ENCODE measurements around the gene FANCC.
A peak's percentile ranks its signal among the peaks of the same experiment; 100 is the strongest.

The FANCC gene

GRCh38 chr9:95078939-95079338 is 238.6 kb downstream of the FANCC start:
- peaks cover 62% of the 10 kb centered on the region for H3K36me3 ChIP-seq (ENCODE audit: control insufficient read depth, insufficient read depth, low read length, severe bottlenecking)

DNA sequence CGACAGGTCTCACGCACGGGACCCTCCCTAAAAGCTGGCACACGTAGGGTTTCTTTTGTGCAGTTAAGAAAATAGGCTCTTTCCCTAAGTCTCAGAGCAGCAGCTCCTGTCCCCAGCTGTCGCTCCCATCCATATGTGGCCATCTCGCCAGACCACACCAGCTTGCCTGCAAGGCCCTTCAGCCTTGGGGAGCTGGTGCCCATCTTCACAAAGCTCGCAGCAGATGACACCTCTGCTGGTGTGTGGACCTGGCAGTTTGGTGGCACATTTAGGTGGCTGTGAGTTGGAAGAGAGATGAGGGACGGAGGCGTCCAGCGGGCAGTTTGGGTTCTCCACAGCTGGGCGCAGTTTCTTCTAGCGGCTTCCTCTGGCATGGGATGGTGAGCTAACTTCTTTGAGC is 239.0 kb downstream of the FANCC start:
- H3K36me3 ChIP-seq (ENCODE audit: control insufficient read depth, insufficient read depth, low read length, severe bottlenecking): peaks cover 60% of the 10 kb centered on the region
- no peaks in the 10 kb centered on the region for H3K4me1 ChIP-seq (ENCODE audit: control insufficient read depth, insufficient read depth, low read length)
- H3K27me3 ChIP-seq (replicated peaks; ENCODE audit: control insufficient read depth, insufficient read depth, low read length): no peaks in the 10 kb centered on the region

More at GRCh38 chr9:95078939-95079338, 238.6 kb downstream of the FANCC start:
- Histone ChIP-seq H3K4me3 (ENCODE audit: low read length) (no peak overlapping the region), H3K9me3 (ENCODE audit: control insufficient read depth, low read length) (no peaks in the 10 kb centered on the region), H3K27me3 (replicated peaks; ENCODE audit: control insufficient read depth, insufficient read depth, low read length) (no peaks in the 10 kb centered on the region), H3K4me1 (ENCODE audit: control insufficient read depth, insufficient read depth, low read length) (no peaks in the 10 kb centered on the region), H3K9ac (ENCODE audit: low read length) (no peak overlapping the region)
- peak; percentile 53 for DNase-seq (ENCODE audit: low read depth)

GRCh38 chr9:95077766-95078370 is 239.6 kb downstream of the FANCC start:
- H3K4me3 ChIP-seq (ENCODE audit: low read length): no peak overlapping the region
- no peaks in the 10 kb centered on the region for H3K9me3 ChIP-seq (ENCODE audit: control insufficient read depth, low read length)
- no peak for DNase-seq (ENCODE audit: low read depth)
- no peaks in the 10 kb centered on the region for H3K4me1 ChIP-seq (ENCODE audit: control insufficient read depth, insufficient read depth, low read length)
- H3K9ac ChIP-seq (ENCODE audit: low read length): no peak overlapping the region
- H3K27me3 ChIP-seq (replicated peaks; ENCODE audit: control insufficient read depth, insufficient read depth, low read length): no peaks in the 10 kb centered on the region
- H3K36me3 ChIP-seq (ENCODE audit: control insufficient read depth, insufficient read depth, low read length, severe bottlenecking): peaks cover 54% of the 10 kb centered on the region

More for the DNA sequence above, 239.0 kb downstream of the FANCC start:
- Histone ChIP-seq H3K9ac (ENCODE audit: low read length) (no peak overlapping the region), H3K4me3 (ENCODE audit: low read length) (no peak overlapping the region), H3K9me3 (ENCODE audit: control insufficient read depth, low read length) (no peaks in the 10 kb centered on the region)
- DNase-seq (ENCODE audit: low read depth): no peak

DNA sequence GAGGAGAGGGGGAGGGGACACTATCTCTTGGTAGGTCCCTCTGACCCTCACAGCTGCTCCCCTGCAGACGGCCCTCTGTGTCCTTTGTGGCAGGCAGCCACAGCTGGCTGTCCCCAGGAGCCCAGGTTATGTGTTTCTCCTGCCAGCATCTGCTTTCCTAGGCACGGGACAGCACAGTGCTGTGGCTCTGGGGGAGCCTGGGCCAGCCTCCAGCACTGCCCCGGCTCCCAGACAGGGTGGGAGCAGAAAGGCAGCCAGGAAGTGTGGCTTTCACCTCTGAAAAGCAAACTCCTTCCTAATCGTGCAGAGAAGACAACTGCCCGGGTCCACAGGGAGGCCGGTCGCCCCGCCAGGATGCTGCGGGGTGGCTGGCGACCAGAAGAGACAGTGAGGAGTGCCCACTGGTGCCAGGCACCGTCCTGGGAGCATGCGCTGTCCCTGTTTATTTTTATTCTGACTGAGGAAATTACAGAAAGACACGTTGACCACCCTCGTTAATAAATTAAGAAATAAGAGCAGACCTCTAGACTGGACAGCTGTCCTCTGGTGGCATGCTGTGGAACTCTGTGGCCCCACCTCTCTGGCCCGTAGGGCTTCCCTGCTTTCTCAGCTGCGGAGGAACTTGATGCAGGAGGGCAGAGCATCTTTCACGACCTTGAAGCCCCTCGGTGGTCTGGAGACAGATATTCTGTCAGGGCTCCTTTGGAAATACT is 240.3 kb downstream of the FANCC start:
- Histone ChIP-seq H3K4me1 (ENCODE audit: control insufficient read depth, insufficient read depth, low read length) (no peaks in the 10 kb centered on the region), H3K9me3 (ENCODE audit: control insufficient read depth, low read length) (no peaks in the 10 kb centered on the region), H3K4me3 (ENCODE audit: low read length) (no peak overlapping the region), H3K9ac (ENCODE audit: low read length) (no peak overlapping the region), H3K27me3 (replicated peaks; ENCODE audit: control insufficient read depth, insufficient read depth, low read length) (no peaks in the 10 kb centered on the region), H3K36me3 (ENCODE audit: control insufficient read depth, insufficient read depth, low read length, severe bottlenecking) (peaks cover 47% of the 10 kb centered on the region)
- no peak for DNase-seq (ENCODE audit: low read depth)

- no peak overlapping the region for H3K4me3 ChIP-seq (ENCODE audit: low read length)
- DNase-seq (ENCODE audit: low read depth): no peak
- H3K9ac ChIP-seq (ENCODE audit: low read length): no peak overlapping the region
- H3K4me1 ChIP-seq (ENCODE audit: control insufficient read depth, insufficient read depth, low read length): no peaks in the 10 kb centered on the region
- no peaks in the 10 kb centered on the region for H3K9me3 ChIP-seq (ENCODE audit: control insufficient read depth, low read length)
- H3K27me3 ChIP-seq (replicated peaks; ENCODE audit: control insufficient read depth, insufficient read depth, low read length): no peaks in the 10 kb centered on the region
- H3K36me3 ChIP-seq (ENCODE audit: control insufficient read depth, insufficient read depth, low read length, severe bottlenecking): peaks cover 42% of the 10 kb centered on the region
Observed at GRCh38 chr9:95076696-95077052, 240.8 kb downstream of the FANCC start.

DNA sequence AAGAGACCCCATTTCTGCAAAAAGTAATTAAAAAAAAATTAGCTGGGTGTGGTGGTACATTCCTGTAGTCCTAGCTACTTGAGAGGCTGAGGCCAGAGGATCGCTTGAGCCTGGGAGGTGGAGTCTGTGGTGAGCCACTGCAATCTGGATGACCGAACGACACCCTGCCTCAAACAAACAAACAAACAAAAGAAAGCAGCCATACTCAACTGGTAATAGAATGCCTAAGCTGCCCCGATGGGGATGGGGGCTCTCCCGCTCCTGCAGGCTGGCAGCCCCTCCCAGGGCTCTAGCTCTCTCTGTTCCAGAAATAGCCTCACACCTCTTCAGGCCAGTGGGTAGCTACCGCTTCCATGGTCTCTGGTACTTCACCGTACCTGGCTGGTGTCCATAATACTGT is 241.8 kb downstream of the FANCC start:
- Histone ChIP-seq H3K4me3 (ENCODE audit: low read length) (no peak overlapping the region), H3K4me1 (ENCODE audit: control insufficient read depth, insufficient read depth, low read length) (no peaks in the 10 kb centered on the region), H3K36me3 (ENCODE audit: control insufficient read depth, insufficient read depth, low read length, severe bottlenecking) (peaks cover 32% of the 10 kb centered on the region), H3K9me3 (ENCODE audit: control insufficient read depth, low read length) (no peaks in the 10 kb centered on the region), H3K9ac (ENCODE audit: low read length) (no peak overlapping the region), H3K27me3 (replicated peaks; ENCODE audit: control insufficient read depth, insufficient read depth, low read length) (no peaks in the 10 kb centered on the region)
- DNase-seq (ENCODE audit: low read depth): no peak

- Histone ChIP-seq H3K9ac (ENCODE audit: low read length) (no peak overlapping the region), H3K36me3 (ENCODE audit: control insufficient read depth, insufficient read depth, low read length, severe bottlenecking) (peaks cover 35% of the 10 kb centered on the region), H3K4me3 (ENCODE audit: low read length) (no peak overlapping the region), H3K4me1 (ENCODE audit: control insufficient read depth, insufficient read depth, low read length) (no peaks in the 10 kb centered on the region), H3K9me3 (ENCODE audit: control insufficient read depth, low read length) (no peaks in the 10 kb centered on the region), H3K27me3 (replicated peaks; ENCODE audit: control insufficient read depth, insufficient read depth, low read length) (no peaks in the 10 kb centered on the region)
- no peak for DNase-seq (ENCODE audit: low read depth)
Observed at GRCh38 chr9:95074632-95075031, 242.9 kb downstream of the FANCC start.

- H3K36me3 ChIP-seq (ENCODE audit: control insufficient read depth, insufficient read depth, low read length, severe bottlenecking): peaks cover 43% of the 10 kb centered on the region
- no peak overlapping the region for H3K4me3 ChIP-seq (ENCODE audit: low read length)
- no peak overlapping the region for H3K9ac ChIP-seq (ENCODE audit: low read length)
- no peaks in the 10 kb centered on the region for H3K27me3 ChIP-seq (replicated peaks; ENCODE audit: control insufficient read depth, insufficient read depth, low read length)
- H3K4me1 ChIP-seq (ENCODE audit: control insufficient read depth, insufficient read depth, low read length): no peaks in the 10 kb centered on the region
- H3K9me3 ChIP-seq (ENCODE audit: control insufficient read depth, low read length): no peaks in the 10 kb centered on the region
- DNase-seq (ENCODE audit: low read depth): no peak
Observed at GRCh38 chr9:95073918-95074317, 243.6 kb downstream of the FANCC start.

DNA sequence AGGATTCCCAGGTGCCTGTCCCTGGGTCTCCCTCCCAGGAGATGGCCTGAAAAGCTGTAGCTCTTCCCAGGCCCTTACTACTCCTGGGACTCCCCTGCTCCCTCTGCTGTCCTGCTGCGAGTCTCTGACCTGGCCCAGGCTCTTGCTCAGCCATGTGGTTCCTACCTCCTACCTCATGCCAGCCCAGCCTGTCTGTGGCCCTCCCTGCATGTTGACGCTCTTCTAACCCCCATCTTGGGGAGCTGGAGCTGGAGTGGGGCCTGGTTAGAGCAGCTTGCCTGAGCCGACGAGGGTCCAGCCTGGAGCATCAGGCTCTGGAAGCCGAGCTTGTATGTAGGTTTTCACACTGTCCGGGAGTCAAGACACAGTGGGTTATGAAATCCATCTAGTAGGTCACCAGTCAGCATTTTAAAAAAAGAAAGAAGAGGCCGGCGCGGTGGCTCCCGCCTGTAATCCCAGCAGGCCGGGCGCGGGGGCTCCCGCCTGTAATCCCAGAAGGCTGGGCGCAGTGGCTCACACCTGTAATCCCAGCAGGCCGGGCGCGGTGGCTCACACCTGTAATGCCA is 244.4 kb downstream of the FANCC start:
- H3K4me3 ChIP-seq (ENCODE audit: low read length): no peak overlapping the region
- no peaks in the 10 kb centered on the region for H3K9me3 ChIP-seq (ENCODE audit: control insufficient read depth, low read length)
- no peak for DNase-seq (ENCODE audit: low read depth)
- H3K4me1 ChIP-seq (ENCODE audit: control insufficient read depth, insufficient read depth, low read length): no peaks in the 10 kb centered on the region
- no peak overlapping the region for H3K9ac ChIP-seq (ENCODE audit: low read length)
- H3K27me3 ChIP-seq (replicated peaks; ENCODE audit: control insufficient read depth, insufficient read depth, low read length): no peaks in the 10 kb centered on the region
- H3K36me3 ChIP-seq (ENCODE audit: control insufficient read depth, insufficient read depth, low read length, severe bottlenecking): peaks cover 36% of the 10 kb centered on the region

GRCh38 chr9:95071925-95072324 is 245.6 kb downstream of the FANCC start:
- H3K27me3 ChIP-seq (replicated peaks; ENCODE audit: control insufficient read depth, insufficient read depth, low read length): no peaks in the 10 kb centered on the region
- no peaks in the 10 kb centered on the region for H3K9me3 ChIP-seq (ENCODE audit: control insufficient read depth, low read length)
- no peak overlapping the region for H3K9ac ChIP-seq (ENCODE audit: low read length)
- no peak for DNase-seq (ENCODE audit: low read depth)
- H3K4me3 ChIP-seq (ENCODE audit: low read length): no peak overlapping the region
- peaks cover 43% of the 10 kb centered on the region for H3K36me3 ChIP-seq (ENCODE audit: control insufficient read depth, insufficient read depth, low read length, severe bottlenecking)
- no peaks in the 10 kb centered on the region for H3K4me1 ChIP-seq (ENCODE audit: control insufficient read depth, insufficient read depth, low read length)

GRCh38 chr9:95071450-95071849 is 246.1 kb downstream of the FANCC start:
- no peak for DNase-seq (ENCODE audit: low read depth)
- Histone ChIP-seq H3K27me3 (replicated peaks; ENCODE audit: control insufficient read depth, insufficient read depth, low read length) (no peaks in the 10 kb centered on the region), H3K9me3 (ENCODE audit: control insufficient read depth, low read length) (no peaks in the 10 kb centered on the region), H3K9ac (ENCODE audit: low read length) (no peak overlapping the region), H3K36me3 (ENCODE audit: control insufficient read depth, insufficient read depth, low read length, severe bottlenecking) (peaks cover 47% of the 10 kb centered on the region), H3K4me3 (ENCODE audit: low read length) (no peak overlapping the region), H3K4me1 (ENCODE audit: control insufficient read depth, insufficient read depth, low read length) (no peaks in the 10 kb centered on the region)
